HCT116 (cell line): ENCODE data around the gene ZWILCH. TPM values are rescaled to one million over a fixed set of nuclear protein-coding genes. Genes with fewer than 3 reads are reported as not detected.

Experiments
- ATAC-seq: fragments of 200-7000 bp; cut with Tn5 transposase; 2 replicates; pipeline ENCODE4 v1.9.1; 2020; ENCODE audit warnings: mild to moderate bottlenecking, moderate library complexity
- BruUV-seq: library from RNA; stranded (reverse); fragments of 400-500 nt; replicated peaks from 2 replicates; lab custom pipeline; 2021; lab: Mats Ljungman, UMichigan
- CTCF ChIA-PET: fragments of 300-600 bp; sonication (Branson Sonifier 250); formaldehyde crosslinking; loops from one replicate; lab custom pipeline; 2021; ENCODE audit warnings: antibody characterized with exemption; lab: Charles Lee
- POLR2A ChIA-PET: fragments of 300-600, 350-600 bp; sonication (Branson Sonifier 250); formaldehyde crosslinking; loops from one replicate; lab custom pipeline; 2021; ENCODE audit warnings: antibody characterized with exemption; lab: Charles Lee
- RAD21 ChIA-PET, 2 experiments: fragments of 300-600 bp; sonication (Branson Sonifier 250); formaldehyde crosslinking; loops; one replicate each; lab custom pipeline; 2023; ENCODE audit warnings: low total read pairs in 2 of 2; ENCODE audit not compliant: uncharacterized antibody in 2 of 2, unreplicated experiment in 2 of 2, low non-redundant PET in 1 of 2; lab: Charles Lee
- DNase-seq: peaks from one replicate; pipeline ENCODE4 v3.0.0-alpha.2; 2010; ENCODE audit warnings: low read depth, low spot score
- H2AFZ ChIP-seq: fragments of 200-600 bp; shearing (Covaris generic), sonication (generic); 2 replicates; pipeline ENCODE4 v1.6.1; 2017; ENCODE audit warnings: low read depth, mixed run types, mixed read lengths, antibody characterized with exemption, low read length; ENCODE audit not compliant: poor library complexity, severe bottlenecking
- H3K27ac ChIP-seq: 2 replicates; pipeline ENCODE4 v1.5.1; 2012; ENCODE audit warnings: low read depth, low read length
- H3K27me3 ChIP-seq: fragments of 200-600 bp; sonication (generic); 2 replicates; pipeline ENCODE4 v1.6.1; 2016; ENCODE audit warnings: mixed run types, low read length, mixed read lengths; ENCODE audit not compliant: insufficient read depth
- H3K36me3 ChIP-seq, 2 experiments: fragments of 200-500 bp in 1 of 2; fragments of 200-600 bp in 1 of 2; sonication (Bioruptor generic) in 1 of 2; sonication (generic) in 1 of 2; 2 replicates each; pipeline versions ENCODE4 v1.5.1 to v1.6.1; 2014 to 2016; ENCODE audit warnings: low read length in 2 of 2, inconsistent platforms in 1 of 2, mixed read lengths in 1 of 2, mixed run types in 1 of 2; ENCODE audit not compliant: insufficient read depth in 2 of 2, control insufficient read depth in 1 of 2
- H3K4me1 ChIP-seq, 2 experiments: fragments of 200-600 bp in 1 of 2; sonication (generic) in 1 of 2; 2 replicates each; pipeline versions ENCODE4 v1.5.1 to v1.6.1; 2012 to 2017; ENCODE audit warnings: low read length in 2 of 2, inconsistent platforms in 1 of 2, mild to moderate bottlenecking in 1 of 2, mixed read lengths in 1 of 2, mixed run types in 1 of 2, moderate library complexity in 1 of 2; ENCODE audit not compliant: insufficient read depth in 2 of 2, control insufficient read depth in 1 of 2
- H3K4me2 ChIP-seq: fragments of 200-600 bp; sonication (generic); 2 replicates; pipeline ENCODE4 v1.6.1; 2017; ENCODE audit warnings: mixed run types, low read length, mixed read lengths
- H3K4me3 ChIP-seq, 2 experiments: fragments of 200-600 bp in 1 of 2; sonication (generic) in 1 of 2; replicated peaks in 1 of 2; 2 replicates each; pipeline ENCODE4 v1.5.1; 2011 to 2016; ENCODE audit warnings: low read length in 2 of 2, control low read depth in 1 of 2, low read depth in 1 of 2, mild to moderate bottlenecking in 1 of 2, mixed read lengths in 1 of 2, mixed run types in 1 of 2
- H3K79me2 ChIP-seq: fragments of 200-600 bp; sonication (generic); 2 replicates; pipeline ENCODE4 v1.6.1; 2017; ENCODE audit warnings: mild to moderate bottlenecking, mixed run types, low read length, moderate library complexity, mixed read lengths; ENCODE audit not compliant: insufficient read depth
- H3K9ac ChIP-seq: fragments of 200-600 bp; sonication (generic); 2 replicates; pipeline ENCODE4 v1.6.1; 2016; ENCODE audit warnings: low read length, mixed read lengths
- H3K9me2 ChIP-seq: fragments of 200-600 bp; sonication (generic), shearing (Covaris generic); 2 replicates; pipeline ENCODE4 v1.6.1; 2017; ENCODE audit warnings: mixed run types, mild to moderate bottlenecking, moderate library complexity; ENCODE audit not compliant: insufficient read depth
- H3K9me3 ChIP-seq, 2 experiments: fragments of 200-500 bp in 1 of 2; fragments of 200-600 bp in 1 of 2; sonication (Bioruptor generic) in 1 of 2; sonication (generic) in 1 of 2; 2 replicates each; pipeline ENCODE4 v1.6.1; 2014 to 2017; ENCODE audit warnings: low read length in 2 of 2, mixed read lengths in 2 of 2, inconsistent platforms in 1 of 2, low read depth in 1 of 2, mild to moderate bottlenecking in 1 of 2, mixed run types in 1 of 2, moderate library complexity in 1 of 2; ENCODE audit not compliant: control insufficient read depth in 1 of 2, insufficient read depth in 1 of 2
- H4K20me1 ChIP-seq: fragments of 200-600 bp; sonication (generic), shearing (Covaris generic); 2 replicates; pipeline ENCODE4 v1.6.1; 2017; ENCODE audit warnings: mixed run types, mild to moderate bottlenecking, moderate library complexity; ENCODE audit not compliant: insufficient read depth
- CTCF ChIP-seq, 3 experiments: fragments of 200-600 bp in 1 of 3; sonication (generic) in 1 of 3; IDR thresholded peaks in 2 of 3; conservative IDR thresholded peaks in 1 of 3; 2 replicates each; pipeline ENCODE4 v1.5.1; 2012 to 2017; ENCODE audit warnings: low read depth in 2 of 3, low read length in 2 of 3, antibody characterized with exemption in 1 of 3, borderline replicate concordance in 1 of 3, control low read depth in 1 of 3, mild to moderate bottlenecking in 1 of 3, mixed read lengths in 1 of 3, mixed run types in 1 of 3, moderate library complexity in 1 of 3; ENCODE audit not compliant: insufficient read depth in 1 of 3
- ELF1 ChIP-seq: IDR thresholded peaks from 2 replicates; pipeline ENCODE4 v1.6.1; 2012; ENCODE audit warnings: low read depth, borderline replicate concordance
- EZH2phosphoT487 ChIP-seq: fragments of 200-600 bp; IDR thresholded peaks from 2 replicates; pipeline ENCODE4 v1.6.1; 2018; ENCODE audit warnings: antibody characterized with exemption, borderline replicate concordance
- FOSL1 ChIP-seq: IDR thresholded peaks from 2 replicates; pipeline ENCODE4 v1.6.1; 2012; ENCODE audit warnings: low read depth
- JUND ChIP-seq: IDR thresholded peaks from 2 replicates; pipeline ENCODE4 v1.6.1; 2012
- MAX ChIP-seq: IDR thresholded peaks from 2 replicates; pipeline ENCODE4 v1.6.1; 2012
- POLR2AphosphoS5 ChIP-seq: IDR thresholded peaks from 2 replicates; pipeline ENCODE4 v1.6.1; 2011; ENCODE audit warnings: mild to moderate bottlenecking, low read depth, low read length, moderate library complexity
- REST ChIP-seq: IDR thresholded peaks from 2 replicates; pipeline ENCODE4 v1.6.1; 2012; ENCODE audit warnings: low read depth
- SP1 ChIP-seq: IDR thresholded peaks from 2 replicates; pipeline ENCODE4 v1.6.1; 2012; ENCODE audit warnings: low read depth
- intact Hi-C: fragments of 100-400 bp; cut with micrococcal nuclease; formaldehyde crosslinking; loops from 2 replicates; pipeline ENCODE4 v1.10.0; 2022
- total RNA-seq: library from RNA; stranded (reverse); gene quantifications from one replicate; pipeline ENCODE4 v1.2.1, GENCODE V29; 2021; ENCODE audit not compliant: unreplicated experiment

Gene ZWILCH
- total RNA-seq, 1 experiment from 2014 or later = 25.8 TPM

GRCh38 chr15:66480267-66480666, 24.9 kb upstream of the ZWILCH start (continued):
- no peak for TF ChIP-seq ELF1
- TF ChIP-seq, all 23 proteins: peak for 0

- TF ChIP-seq FOSL1 = peak; percentile 61
- peak; percentile 59 for TF ChIP-seq JUND
- TF ChIP-seq EZH2phosphoT487 = no peak
- TF ChIP-seq POLR2AphosphoS5 = 0 out of 2 replicates have a peak, but pooled peaks have one; percentile 33
- no peak for TF ChIP-seq REST
- peak; percentile 62 for TF ChIP-seq MAX
- TF ChIP-seq CTCF (IDR thresholded peaks at IDR 0.05 in 2 of 3, conservative IDR thresholded peaks at IDR 0.05 in 1 of 3; ENCODE audit: borderline replicate concordance in 1 of 3, insufficient read depth in 1 of 3, low read depth in 2 of 3, low read length in 2 of 3) = peak in 1 of 3 experiments; percentile 21; a peak in 1 of 6 replicates
- TF ChIP-seq SP1 = 0 out of 2 replicates have a peak, but pooled peaks have one; percentile 16
- Histone ChIP-seq H3K9me3 (no peaks in the 10 kb centered on the region), H3K4me3 (peak overlapping the region in 1 of 2 experiments; percentile 30; a peak in 1 of 4 replicates), H3K27ac (peak overlapping the region; percentile 55; the same call in 1 of the 2 replicates), H3K79me2 (no peaks in the 10 kb centered on the region; the same call in 1 of the 2 replicates), H3K9me2 (no peaks in the 10 kb centered on the region), H3K4me1 (peaks cover 36 to 42% of the 10 kb centered on the region in 2 experiments), H3K36me3 (peaks cover 4 to 8% of the 10 kb centered on the region in 2 experiments; a peak in 3 of 4 replicates), H4K20me1 (no peaks in the 10 kb centered on the region), H2AFZ (no peak overlapping the region), H3K9ac (peak overlapping the region; percentile 42), H3K27me3 (no peaks in the 10 kb centered on the region), H3K4me2 (peak overlapping the region; percentile 59)
- BruUV-seq = no TSS peak
- ATAC-seq (peak; percentile 82), DNase-seq (no peak)
- RAD21 ChIA-PET = no interaction called here
- CTCF ChIA-PET = no interaction called here
- POLR2A ChIA-PET = interaction anchor here (1.1 kb wide), 1 partner anchor 9 kb away, joined by 3 read pairs; no protein-coding TSS in a partner anchor
- intact Hi-C loops = no loop called here
Observed at GRCh38 chr15:66481107-66481856, 23.8 kb upstream of the ZWILCH start.
